ENCODE results near the gene ITGAE.

DNA sequence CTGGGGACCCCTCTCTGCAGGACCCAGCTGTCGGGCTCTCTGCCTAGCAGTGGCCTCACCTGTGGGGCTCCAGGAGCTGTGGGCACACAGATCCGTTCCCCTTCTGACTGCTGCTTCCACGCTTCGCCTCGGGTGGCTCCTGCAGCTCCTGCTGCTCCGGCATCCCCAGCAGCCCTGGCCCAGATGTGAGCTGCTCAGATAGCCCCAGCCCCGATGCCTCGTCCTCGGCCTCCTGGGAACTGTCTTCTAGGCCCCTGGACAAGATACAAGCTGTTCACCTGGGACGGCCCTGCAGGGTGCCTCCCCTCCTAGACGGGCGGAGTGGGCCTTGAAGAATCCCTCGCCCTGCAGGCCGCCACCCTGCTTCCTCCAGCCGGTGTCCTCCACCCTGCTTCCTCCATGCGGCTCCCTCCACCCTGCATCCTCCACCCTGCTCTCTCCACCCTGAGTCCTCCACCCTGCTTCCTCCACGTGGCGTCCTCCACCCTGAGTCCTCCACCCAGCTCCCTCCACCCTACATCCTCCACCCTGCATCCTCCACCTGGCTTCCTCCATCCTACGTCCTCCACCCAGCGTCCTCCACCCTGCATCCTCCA is 121.4 kb downstream of the ITGAE start:
- no peak for TF ChIP-seq EZH2 (IDR thresholded peaks at IDR 0.05; ENCODE audit: borderline replicate concordance, low read length)
- TF ChIP-seq, protein P1, sequence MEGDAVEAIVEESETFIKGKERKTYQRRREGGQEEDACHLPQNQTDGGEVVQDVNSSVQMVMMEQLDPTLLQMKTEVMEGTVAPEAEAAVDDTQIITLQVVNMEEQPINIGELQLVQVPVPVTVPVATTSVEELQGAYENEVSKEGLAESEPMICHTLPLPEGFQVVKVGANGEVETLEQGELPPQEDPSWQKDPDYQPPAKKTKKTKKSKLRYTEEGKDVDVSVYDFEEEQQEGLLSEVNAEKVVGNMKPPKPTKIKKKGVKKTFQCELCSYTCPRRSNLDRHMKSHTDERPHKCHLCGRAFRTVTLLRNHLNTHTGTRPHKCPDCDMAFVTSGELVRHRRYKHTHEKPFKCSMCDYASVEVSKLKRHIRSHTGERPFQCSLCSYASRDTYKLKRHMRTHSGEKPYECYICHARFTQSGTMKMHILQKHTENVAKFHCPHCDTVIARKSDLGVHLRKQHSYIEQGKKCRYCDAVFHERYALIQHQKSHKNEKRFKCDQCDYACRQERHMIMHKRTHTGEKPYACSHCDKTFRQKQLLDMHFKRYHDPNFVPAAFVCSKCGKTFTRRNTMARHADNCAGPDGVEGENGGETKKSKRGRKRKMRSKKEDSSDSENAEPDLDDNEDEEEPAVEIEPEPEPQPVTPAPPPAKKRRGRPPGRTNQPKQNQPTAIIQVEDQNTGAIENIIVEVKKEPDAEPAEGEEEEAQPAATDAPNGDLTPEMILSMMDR (conservative IDR thresholded peaks at IDR 0.05 in 1 of 2, IDR thresholded peaks at IDR 0.05 in 1 of 2; ENCODE audit: extremely low read depth in 1 of 2, insufficient read depth in 1 of 2, low read depth in 1 of 2, low read length in 2 of 2): no peak
